A673 (cell line): ENCODE data around the gene KCNMB1. TPM values are rescaled to one million over a fixed set of nuclear protein-coding genes. Genes with fewer than 3 reads are reported as not detected.

ENCODE experiments used
- BruUV-seq: library from RNA; stranded (reverse); fragments of 400-500 nt; replicated peaks from 2 replicates; lab custom pipeline; 2021; lab: Mats Ljungman, UMichigan
- CTCF ChIA-PET: fragments of 300-600 bp; sonication (Branson Sonifier 250); formaldehyde crosslinking; loops from one replicate; lab custom pipeline; 2022; ENCODE audit warnings: antibody characterized with exemption; lab: Charles Lee
- POLR2A ChIA-PET: fragments of 300-600 bp; sonication (Branson Sonifier 250); formaldehyde crosslinking; loops from one replicate; lab custom pipeline; 2022; ENCODE audit warnings: antibody characterized with exemption; ENCODE audit not compliant: low non-redundant PET; lab: Charles Lee
- DNase-seq: peaks from one replicate; pipeline ENCODE4 v3.0.0-alpha.2; 2015; ENCODE audit warnings: low spot score
- H3K27ac ChIP-seq: fragments of 200-600 bp; sonication (generic); 2 replicates; pipeline ENCODE4 v1.5.1; 2016; ENCODE audit warnings: mixed run types, low read depth, mild to moderate bottlenecking, mixed read lengths, antibody characterized with exemption, low read length; ENCODE audit not compliant: poor library complexity, severe bottlenecking
- H3K27me3 ChIP-seq: fragments of 200-600 bp; sonication (generic); replicated peaks from 2 replicates; pipeline ENCODE4 v1.6.1; 2017; ENCODE audit warnings: mixed run types, low read depth, mild to moderate bottlenecking, mixed read lengths, antibody characterized with exemption, low read length; ENCODE audit not compliant: insufficient read depth, poor library complexity
- H3K36me3 ChIP-seq: fragments of 200-600 bp; sonication (generic); 2 replicates; pipeline ENCODE4 v1.6.1; 2016; ENCODE audit warnings: mixed run types, mild to moderate bottlenecking, mixed read lengths, antibody characterized with exemption, low read length; ENCODE audit not compliant: insufficient read depth, poor library complexity, severe bottlenecking
- H3K4me1 ChIP-seq: fragments of 200-600 bp; sonication (generic); 2 replicates; pipeline ENCODE4 v1.6.1; 2017; ENCODE audit warnings: mixed run types, mild to moderate bottlenecking, mixed read lengths, antibody characterized with exemption, low read length; ENCODE audit not compliant: insufficient read depth, poor library complexity, severe bottlenecking
- H3K4me3 ChIP-seq: fragments of 200-600 bp; sonication (generic); 2 replicates; pipeline ENCODE4 v1.5.1; 2016; ENCODE audit warnings: low read depth, mixed run types, mild to moderate bottlenecking, mixed read lengths, low read length; ENCODE audit not compliant: poor library complexity, severe bottlenecking
- H3K9me3 ChIP-seq: fragments of 200-600 bp; sonication (generic); 2 replicates; pipeline ENCODE4 v1.6.1; 2016; ENCODE audit warnings: mixed run types, low read depth, mild to moderate bottlenecking, mixed read lengths, antibody characterized with exemption, low read length; ENCODE audit not compliant: poor library complexity, severe bottlenecking
- EZH2 ChIP-seq: fragments of 200-600 bp; sonication (generic); IDR thresholded peaks from 2 replicates; pipeline ENCODE4 v1.6.1; 2017; ENCODE audit warnings: borderline replicate concordance, low read depth, mild to moderate bottlenecking, mixed read lengths, antibody characterized with exemption, low read length; ENCODE audit not compliant: poor library complexity, severe bottlenecking
- intact Hi-C: fragments of 100-400 bp; cut with micrococcal nuclease; formaldehyde crosslinking; loops from one replicate; pipeline ENCODE4 v1.10.0; 2022; ENCODE audit not compliant: unreplicated experiment
- total RNA-seq: library from RNA; stranded (reverse); gene quantifications from 2 replicates; pipeline ENCODE4 v1.2.3, GENCODE V29; 2021
- TF ChIP-seq, protein P1 (sequence below): fragments of 300-800, 200-600 bp; sonication (generic); conservative IDR thresholded peaks from 2 replicates; pipeline ENCODE4 v1.5.1; 2017; ENCODE audit warnings: low read depth, mild to moderate bottlenecking, antibody characterized with exemption, low read length, moderate library complexity, mixed read lengths

KCNMB1 gene
- total RNA-seq, 1 experiment from 2014 or later, result not detected

DNA sequence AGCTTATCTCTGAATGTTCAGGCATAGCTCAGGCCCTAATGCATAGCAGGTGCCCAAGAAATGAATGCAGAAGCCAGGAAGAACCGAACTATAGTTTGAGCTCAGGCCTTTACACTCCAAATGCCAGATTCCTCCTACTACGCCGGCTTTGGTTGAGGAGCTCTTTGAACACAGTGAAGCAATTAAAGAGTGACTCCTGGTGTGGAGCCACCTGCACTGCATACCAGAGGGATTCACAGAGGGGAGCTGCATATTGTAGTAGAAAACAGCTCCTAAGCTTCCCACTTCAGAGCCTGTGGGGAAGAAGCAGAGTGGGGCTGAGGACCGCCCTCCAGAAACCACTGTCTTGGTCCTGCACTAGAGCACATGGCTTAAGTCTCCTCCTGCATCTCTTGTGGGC lies 14.5 kb upstream of the KCNMB1 start:
- intact Hi-C loops, result no loop called here
- ChIA-PET CTCF (interaction anchor here (1.3 kb wide), 1 partner anchor 10 kb away, joined by 3 read pairs; no protein-coding TSS in a partner anchor), POLR2A (no interaction called here)
- Histone ChIP-seq H3K9me3 (no peaks in the 10 kb centered on the region), H3K27me3 (no peaks in the 10 kb centered on the region), H3K4me3 (no peak overlapping the region), H3K27ac (no peak overlapping the region), H3K4me1 (peaks cover 19% of the 10 kb centered on the region), H3K36me3 (no peaks in the 10 kb centered on the region)
- BruUV-seq, result no TSS peak
- TF ChIP-seq, protein P1, sequence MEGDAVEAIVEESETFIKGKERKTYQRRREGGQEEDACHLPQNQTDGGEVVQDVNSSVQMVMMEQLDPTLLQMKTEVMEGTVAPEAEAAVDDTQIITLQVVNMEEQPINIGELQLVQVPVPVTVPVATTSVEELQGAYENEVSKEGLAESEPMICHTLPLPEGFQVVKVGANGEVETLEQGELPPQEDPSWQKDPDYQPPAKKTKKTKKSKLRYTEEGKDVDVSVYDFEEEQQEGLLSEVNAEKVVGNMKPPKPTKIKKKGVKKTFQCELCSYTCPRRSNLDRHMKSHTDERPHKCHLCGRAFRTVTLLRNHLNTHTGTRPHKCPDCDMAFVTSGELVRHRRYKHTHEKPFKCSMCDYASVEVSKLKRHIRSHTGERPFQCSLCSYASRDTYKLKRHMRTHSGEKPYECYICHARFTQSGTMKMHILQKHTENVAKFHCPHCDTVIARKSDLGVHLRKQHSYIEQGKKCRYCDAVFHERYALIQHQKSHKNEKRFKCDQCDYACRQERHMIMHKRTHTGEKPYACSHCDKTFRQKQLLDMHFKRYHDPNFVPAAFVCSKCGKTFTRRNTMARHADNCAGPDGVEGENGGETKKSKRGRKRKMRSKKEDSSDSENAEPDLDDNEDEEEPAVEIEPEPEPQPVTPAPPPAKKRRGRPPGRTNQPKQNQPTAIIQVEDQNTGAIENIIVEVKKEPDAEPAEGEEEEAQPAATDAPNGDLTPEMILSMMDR, result no peak
- TF ChIP-seq EZH2, result no peak
- no peak for DNase-seq

DNA sequence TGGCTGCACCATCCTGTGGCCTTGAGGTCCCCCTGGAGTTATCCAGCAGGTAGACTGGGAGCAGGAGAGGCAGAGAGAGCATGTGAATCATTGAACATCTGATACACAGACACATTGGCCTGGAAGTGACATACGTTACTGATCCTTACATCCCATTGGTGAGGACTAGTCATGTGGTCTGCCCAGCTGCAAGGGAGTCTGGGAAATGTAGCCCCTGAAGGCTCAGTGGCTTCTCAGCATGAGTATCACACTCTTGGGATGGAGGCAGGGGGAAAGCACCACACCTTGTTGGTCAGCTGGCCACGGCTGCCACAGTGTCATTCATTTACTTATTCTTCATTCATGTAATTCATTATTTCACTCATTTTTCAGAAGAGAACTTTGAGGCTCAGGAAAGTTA lies 13.3 kb upstream of the KCNMB1 start:
- no peak for DNase-seq
- no peaks in the 10 kb centered on the region for H3K36me3 ChIP-seq
- BruUV-seq, result no TSS peak
- peaks cover 10% of the 10 kb centered on the region for H3K4me1 ChIP-seq
- CTCF ChIA-PET, result no interaction called here
- H3K9me3 ChIP-seq, result no peaks in the 10 kb centered on the region
- POLR2A ChIA-PET, result no interaction called here
- H3K27ac ChIP-seq, result no peak overlapping the region
- H3K27me3 ChIP-seq, result no peaks in the 10 kb centered on the region
- H3K4me3 ChIP-seq, result no peak overlapping the region
- intact Hi-C loops, result no loop called here
- TF ChIP-seq, protein P1, result no peak
- TF ChIP-seq EZH2, result no peak

DNA sequence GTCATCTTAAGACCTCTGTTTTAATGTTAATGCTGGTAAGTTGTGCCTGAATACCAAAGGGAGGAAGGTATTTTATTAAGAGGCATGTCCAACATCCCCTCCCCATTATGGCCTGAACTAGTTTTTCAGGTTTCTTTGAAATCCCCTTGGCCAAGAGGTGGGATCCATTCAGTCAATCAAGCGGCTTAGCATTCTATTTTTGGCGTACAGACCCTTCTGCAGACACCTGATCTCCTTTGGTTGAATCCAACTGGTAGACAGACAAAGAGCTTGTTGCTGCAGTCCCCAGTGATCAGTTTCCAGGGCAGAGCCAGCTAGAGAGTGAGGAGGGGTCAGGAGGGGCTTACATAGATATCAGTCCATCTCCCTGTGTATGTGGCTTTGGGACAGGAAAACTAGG lies 7.9 kb upstream of the KCNMB1 start:
- DNase-seq, result no peak

More for the DNA sequence above, 7.9 kb upstream of the KCNMB1 start:
- POLR2A ChIA-PET, result no interaction called here
- Histone ChIP-seq H3K27ac (no peak overlapping the region), H3K4me1 (peaks cover 21% of the 10 kb centered on the region), H3K9me3 (no peaks in the 10 kb centered on the region), H3K4me3 (no peak overlapping the region), H3K27me3 (no peaks in the 10 kb centered on the region), H3K36me3 (no peaks in the 10 kb centered on the region)
- intact Hi-C loops, result no loop called here
- TF ChIP-seq EZH2, result no peak
- TF ChIP-seq, protein P1, result no peak
- no TSS peak for BruUV-seq
- CTCF ChIA-PET, result no interaction called here
